HEK293 (cell line): ENCODE measurements around the gene SEC61G.

ENCODE experiments used
- BCL11A ChIP-seq: fragments of 450-650 bp; formaldehyde crosslinking; IDR thresholded peaks from 2 replicates; pipeline ENCODE4 v1.5.1; 2016; ENCODE audit warnings: low read depth, missing biosample characterization, missing genetic modification characterization
- KLF9 ChIP-seq: fragments of 450-650 bp; formaldehyde crosslinking; IDR thresholded peaks from 2 replicates; pipeline ENCODE4 v1.5.1; 2016; ENCODE audit warnings: missing biosample characterization, missing genetic modification characterization, low read depth
- REST ChIP-seq: fragments of 450-650 bp; formaldehyde crosslinking; IDR thresholded peaks from 2 replicates; pipeline ENCODE4 v1.5.1; 2016; ENCODE audit warnings: missing biosample characterization, missing genetic modification characterization
- SCRT1 ChIP-seq: fragments of 450-650 bp; formaldehyde crosslinking; IDR thresholded peaks from 2 replicates; pipeline ENCODE4 v1.5.1; 2016; ENCODE audit warnings: missing biosample characterization, missing genetic modification characterization, borderline replicate concordance
- ZNF133 ChIP-seq: fragments of 450-650 bp; formaldehyde crosslinking; IDR thresholded peaks from 2 replicates; pipeline ENCODE4 v1.5.1; 2016; ENCODE audit warnings: missing biosample characterization, missing genetic modification characterization
- ZNF24 ChIP-seq: fragments of 450-650 bp; formaldehyde crosslinking; IDR thresholded peaks from 2 replicates; pipeline ENCODE4 v1.5.1; 2016; ENCODE audit warnings: missing biosample characterization, missing genetic modification characterization
- ZNF274 ChIP-seq, 2 experiments: fragments of 200-500 bp in 1 of 2; fragments of 450-650 bp in 1 of 2; sonication (Bioruptor generic) in 1 of 2; formaldehyde crosslinking in 1 of 2; IDR thresholded peaks; 2 replicates each; pipeline versions ENCODE4 v1.5.1 to v1.6.1; 2014 to 2016; ENCODE audit warnings: borderline replicate concordance in 1 of 2, inconsistent platforms in 1 of 2, low read length in 1 of 2, missing biosample characterization in 1 of 2, missing genetic modification characterization in 1 of 2
- ZNF37A ChIP-seq: fragments of 450-650 bp; IDR thresholded peaks from 2 replicates; pipeline ENCODE4 v1.5.1; 2018; ENCODE audit warnings: missing biosample characterization, missing genetic modification characterization
- ZNF585B ChIP-seq: fragments of 450-650 bp; formaldehyde crosslinking; IDR thresholded peaks from 2 replicates; pipeline ENCODE4 v1.5.1; 2016; ENCODE audit warnings: missing biosample characterization, missing genetic modification characterization
- TF ChIP-seq, protein P1 (sequence below): fragments of 450-650 bp; formaldehyde crosslinking; IDR thresholded peaks from 2 replicates; pipeline ENCODE4 v1.5.1; 2017; ENCODE audit warnings: missing biosample characterization, missing genetic modification characterization
- TF ChIP-seq, protein P2 (sequence below): fragments of 450-650 bp; formaldehyde crosslinking; IDR thresholded peaks from 2 replicates; pipeline ENCODE4 v1.5.1; 2016; ENCODE audit warnings: missing biosample characterization, missing genetic modification characterization

GRCh38 chr7:54780490-54780889 is 21.5 kb upstream of the SEC61G start:
- TF ChIP-seq, protein P1, sequence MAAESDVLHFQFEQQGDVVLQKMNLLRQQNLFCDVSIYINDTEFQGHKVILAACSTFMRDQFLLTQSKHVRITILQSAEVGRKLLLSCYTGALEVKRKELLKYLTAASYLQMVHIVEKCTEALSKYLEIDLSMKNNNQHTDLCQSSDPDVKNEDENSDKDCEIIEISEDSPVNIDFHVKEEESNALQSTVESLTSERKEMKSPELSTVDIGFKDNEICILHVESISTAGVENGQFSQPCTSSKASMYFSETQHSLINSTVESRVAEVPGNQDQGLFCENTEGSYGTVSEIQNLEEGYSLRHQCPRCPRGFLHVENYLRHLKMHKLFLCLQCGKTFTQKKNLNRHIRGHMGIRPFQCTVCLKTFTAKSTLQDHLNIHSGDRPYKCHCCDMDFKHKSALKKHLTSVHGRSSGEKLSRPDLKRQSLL (tag by site-specific recombination): no peak
- TF ChIP-seq BCL11A (no peak), ZNF37A (tag by site-specific recombination) (no peak), ZNF24 (tag by site-specific recombination) (no peak), ZNF274 (IDR thresholded peaks at IDR 0.05; ENCODE audit: low read length) (no peak), ZNF274 (tag by site-specific recombination; IDR thresholded peaks at IDR 0.05; ENCODE audit: borderline replicate concordance) (no peak), ZNF133 (tag by site-specific recombination) (no peak), REST (tag by site-specific recombination) (no peak), ZNF585B (tag by site-specific recombination) (no peak), SCRT1 (tag by site-specific recombination) (no peak), KLF9 (no peak)
- TF ChIP-seq, protein P2, sequence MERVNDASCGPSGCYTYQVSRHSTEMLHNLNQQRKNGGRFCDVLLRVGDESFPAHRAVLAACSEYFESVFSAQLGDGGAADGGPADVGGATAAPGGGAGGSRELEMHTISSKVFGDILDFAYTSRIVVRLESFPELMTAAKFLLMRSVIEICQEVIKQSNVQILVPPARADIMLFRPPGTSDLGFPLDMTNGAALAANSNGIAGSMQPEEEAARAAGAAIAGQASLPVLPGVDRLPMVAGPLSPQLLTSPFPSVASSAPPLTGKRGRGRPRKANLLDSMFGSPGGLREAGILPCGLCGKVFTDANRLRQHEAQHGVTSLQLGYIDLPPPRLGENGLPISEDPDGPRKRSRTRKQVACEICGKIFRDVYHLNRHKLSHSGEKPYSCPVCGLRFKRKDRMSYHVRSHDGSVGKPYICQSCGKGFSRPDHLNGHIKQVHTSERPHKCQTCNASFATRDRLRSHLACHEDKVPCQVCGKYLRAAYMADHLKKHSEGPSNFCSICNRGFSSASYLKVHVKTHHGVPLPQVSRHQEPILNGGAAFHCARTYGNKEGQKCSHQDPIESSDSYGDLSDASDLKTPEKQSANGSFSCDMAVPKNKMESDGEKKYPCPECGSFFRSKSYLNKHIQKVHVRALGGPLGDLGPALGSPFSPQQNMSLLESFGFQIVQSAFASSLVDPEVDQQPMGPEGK (tag by site-specific recombination): no peak
